ENCODE results near the gene WDR54. TPM values are rescaled to one million over a fixed set of nuclear protein-coding genes. Genes with fewer than 3 reads are reported as not detected.
A peak's percentile ranks its signal among the peaks of the same experiment; 100 is the strongest.
"Not testable (repeated sequence)": the region's sequence is repeated elsewhere in the genome, so short reads cannot be mapped to it uniquely, and the experiment has no call there.

Gene WDR54
- total RNA-seq, 1 donor from 2014 or later, result 15.8 TPM

- DNase-seq (ENCODE audit: extremely low spot score, unreplicated experiment), result no peak
- peak overlapping the region; percentile 99 for H3K4me3 Mint-ChIP-seq (ENCODE audit: unreplicated experiment)
- H3K27me3 Mint-ChIP-seq (ENCODE audit: unreplicated experiment), result no peaks in the 10 kb centered on the region
- TF ChIP-seq CTCF (IDR thresholded peaks at IDR 0.05), result no peak
- peaks cover 45% of the 10 kb centered on the region for H3K4me1 Mint-ChIP-seq (ENCODE audit: unreplicated experiment)
- no peaks in the 10 kb centered on the region for H3K9me3 Mint-ChIP-seq (ENCODE audit: unreplicated experiment)
- peak overlapping the region; percentile 98 for H3K27ac Mint-ChIP-seq (ENCODE audit: unreplicated experiment)
- peaks cover 8% of the 10 kb centered on the region for H3K36me3 Mint-ChIP-seq (ENCODE audit: unreplicated experiment)
These were observed 37.4 kb downstream of the WDR54 start for GRCh38 chr2:74458938-74459363.

- not testable (repeated sequence) for H3K27me3 Mint-ChIP-seq (ENCODE audit: unreplicated experiment); H3K36me3 Mint-ChIP-seq (ENCODE audit: unreplicated experiment); DNase-seq (ENCODE audit: extremely low spot score, unreplicated experiment); H3K9me3 Mint-ChIP-seq (ENCODE audit: unreplicated experiment)
- H3K4me3 Mint-ChIP-seq (ENCODE audit: unreplicated experiment), result peak overlapping the region; percentile 99
- H3K27ac Mint-ChIP-seq (ENCODE audit: unreplicated experiment), result peak overlapping the region; percentile 98
- peaks cover 45% of the 10 kb centered on the region for H3K4me1 Mint-ChIP-seq (ENCODE audit: unreplicated experiment)
These were observed 38.1 kb downstream of the WDR54 start for GRCh38 chr2:74459503-74460118.

- H3K9me3 Mint-ChIP-seq (ENCODE audit: unreplicated experiment); H3K27me3 Mint-ChIP-seq (ENCODE audit: unreplicated experiment); DNase-seq (ENCODE audit: extremely low spot score, unreplicated experiment); H3K36me3 Mint-ChIP-seq (ENCODE audit: unreplicated experiment); H3K27ac Mint-ChIP-seq (ENCODE audit: unreplicated experiment): not testable (repeated sequence)
- peak overlapping the region; percentile 99 for H3K4me3 Mint-ChIP-seq (ENCODE audit: unreplicated experiment)
- peaks cover 40% of the 10 kb centered on the region for H3K4me1 Mint-ChIP-seq (ENCODE audit: unreplicated experiment)
These were observed 38.7 kb downstream of the WDR54 start for GRCh38 chr2:74460187-74460586.

- peaks cover 37% of the 10 kb centered on the region for H3K4me1 Mint-ChIP-seq (ENCODE audit: unreplicated experiment)
- no peak for DNase-seq (ENCODE audit: extremely low spot score, unreplicated experiment)
- peaks cover 8% of the 10 kb centered on the region for H3K36me3 Mint-ChIP-seq (ENCODE audit: unreplicated experiment)
- no peak for TF ChIP-seq CTCF (IDR thresholded peaks at IDR 0.05)
- no peak overlapping the region for H3K4me3 Mint-ChIP-seq (ENCODE audit: unreplicated experiment)
- H3K9me3 Mint-ChIP-seq (ENCODE audit: unreplicated experiment), result no peaks in the 10 kb centered on the region
- no peaks in the 10 kb centered on the region for H3K27me3 Mint-ChIP-seq (ENCODE audit: unreplicated experiment)
- no peak overlapping the region for H3K27ac Mint-ChIP-seq (ENCODE audit: unreplicated experiment)
These were observed 39.9 kb downstream of the WDR54 start for GRCh38 chr2:74461187-74462053.

GRCh38 chr2:74462054-74462785, 40.7 kb downstream of the WDR54 start:
- Mint-ChIP-seq H3K4me3 (ENCODE audit: unreplicated experiment) (no peak overlapping the region), H3K4me1 (ENCODE audit: unreplicated experiment) (peaks cover 31% of the 10 kb centered on the region), H3K36me3 (ENCODE audit: unreplicated experiment) (peaks cover 8% of the 10 kb centered on the region), H3K9me3 (ENCODE audit: unreplicated experiment) (no peaks in the 10 kb centered on the region), H3K27me3 (ENCODE audit: unreplicated experiment) (no peaks in the 10 kb centered on the region), H3K27ac (ENCODE audit: unreplicated experiment) (no peak overlapping the region)
- no peak for TF ChIP-seq CTCF (IDR thresholded peaks at IDR 0.05)
- DNase-seq (ENCODE audit: extremely low spot score, unreplicated experiment), result no peak

GRCh38 chr2:74462786-74463105, 41.2 kb downstream of the WDR54 start:
- Mint-ChIP-seq H3K27ac (ENCODE audit: unreplicated experiment) (no peak overlapping the region), H3K4me3 (ENCODE audit: unreplicated experiment) (no peak overlapping the region), H3K4me1 (ENCODE audit: unreplicated experiment) (peaks cover 30% of the 10 kb centered on the region), H3K36me3 (ENCODE audit: unreplicated experiment) (peaks cover 8% of the 10 kb centered on the region), H3K9me3 (ENCODE audit: unreplicated experiment) (no peaks in the 10 kb centered on the region), H3K27me3 (ENCODE audit: unreplicated experiment) (no peaks in the 10 kb centered on the region)
- no peak for DNase-seq (ENCODE audit: extremely low spot score, unreplicated experiment)
- no peak for TF ChIP-seq CTCF (IDR thresholded peaks at IDR 0.05)

All from osteocyte (in vitro differentiated cells).